Sciatic nerve (tissue), 2 donors: ENCODE measurements around the gene ICAM1. TPM values are rescaled to one million over a fixed set of nuclear protein-coding genes. Genes with fewer than 3 reads are reported as not detected.

Experiments used
- ATAC-seq: fragments of 200-7000 bp; cut with Tn5 transposase; one replicate; pipeline ENCODE4 v1.9.1; 2020; ENCODE audit warnings: mild to moderate bottlenecking, moderate library complexity
- DNase-seq: peaks from one replicate; pipeline ENCODE4 v3.0.0-alpha.2; 2020; ENCODE audit warnings: low spot score
- intact Hi-C: fragments of 100-400 bp; cut with DNase I; formaldehyde crosslinking; loops from one replicate; pipeline ENCODE4 v1.14.2; 2022
- total RNA-seq: library from RNA; stranded (reverse); fragmentation: NEBNext Ultra II Directional; extraction: Animal tissue kit (Norgen Biotek cat#: 25700); gene quantifications from one replicate; pipeline ENCODE4 v1.2.1, GENCODE V29; 2021
- donor health status: DM: no; HTN: no; CAD: no.
- donor health status: DM: no; HTN: no; CAD: no.

Gene ICAM1
- total RNA-seq, 1 donor from 2014 or later, result 30.7 TPM

- DNase-seq, result no peak
- intact Hi-C loops, result no loop called here
- ATAC-seq, result no peak
Observed at GRCh38 chr19:10289836-10290356, 19.0 kb downstream of the ICAM1 start, which contains the start of gene ICAM5. Gene ICAM5 (plus strand): TSS chr19:10289952. CDS start chr19:10290044, 92 bp downstream.

GRCh38 chr19:10290357-10290875, 19.5 kb downstream of the ICAM1 start:
- DNase-seq (no peak), ATAC-seq (no peak)

GRCh38 chr19:10290876-10291553, 20.1 kb downstream of the ICAM1 start:
- intact Hi-C loops, result no loop called here
- ATAC-seq (peak; percentile 41), DNase-seq (no peak)

More at GRCh38 chr19:10290357-10290875, 19.5 kb downstream of the ICAM1 start:
- intact Hi-C loops, result no loop called here

- intact Hi-C loops, result no loop called here
- ATAC-seq, result no peak
- no peak for DNase-seq
Observed at GRCh38 chr19:10291554-10292205, 20.8 kb downstream of the ICAM1 start.

GRCh38 chr19:10292206-10292788, 21.4 kb downstream of the ICAM1 start:
- DNase-seq (peak; percentile 88), ATAC-seq (peak; percentile 68)
- intact Hi-C loops, result no loop called here

GRCh38 chr19:10292789-10293636, 22.1 kb downstream of the ICAM1 start:
- DNase-seq (no peak), ATAC-seq (no peak)
- intact Hi-C loops, result no loop called here

- DNase-seq (no peak), ATAC-seq (no peak)
- intact Hi-C loops, result no loop called here
Observed at GRCh38 chr19:10293637-10294367, 22.9 kb downstream of the ICAM1 start.

GRCh38 chr19:10294368-10294697, 23.4 kb downstream of the ICAM1 start:
- intact Hi-C loops, result no loop called here
- no peak for DNase-seq
- no peak for ATAC-seq

GRCh38 chr19:10295305-10295846, 24.5 kb downstream of the ICAM1 start:
- intact Hi-C loops, result no loop called here
- no peak for DNase-seq
- ATAC-seq, result no peak

- ATAC-seq (no peak), DNase-seq (no peak)
- intact Hi-C loops, result no loop called here
Observed at GRCh38 chr19:10295847-10296591, 25.1 kb downstream of the ICAM1 start.

GRCh38 chr19:10299545-10300458, 28.9 kb downstream of the ICAM1 start:
- intact Hi-C loops, result no loop called here
- ATAC-seq (peak; percentile 29), DNase-seq (no peak)

GRCh38 chr19:10305139-10305806, 34.4 kb downstream of the ICAM1 start:
- ATAC-seq, result peak; percentile 61
- DNase-seq, result no peak
- intact Hi-C loops, result no loop called here

- intact Hi-C loops, result no loop called here
- ATAC-seq (no peak), DNase-seq (no peak)
Observed at GRCh38 chr19:10306327-10306726, 35.4 kb downstream of the ICAM1 start.

- intact Hi-C loops, result no loop called here
- peak; percentile 16 for ATAC-seq
- DNase-seq, result no peak
Observed at GRCh38 chr19:10309423-10309822, 38.5 kb downstream of the ICAM1 start, which contains the start of gene ZGLP1. Gene ZGLP1 (minus strand): TSS chr19:10309815.

- DNase-seq (peak; percentile 94), ATAC-seq (peak; percentile 94)
- intact Hi-C loops, result loop anchor here (2.0 kb wide), 1 partner anchor 17 kb away; the partner anchor contains the start of gene RAVER1
Observed at GRCh38 chr19:10315335-10316214, 44.7 kb downstream of the ICAM1 start, which contains the start of gene FDX2. Gene FDX2 (minus strand): TSS chr19:10316015. CDS start chr19:10315996, 19 bp downstream.
